ENCODE data around the gene MTPN.

The MTPN gene

DNA sequence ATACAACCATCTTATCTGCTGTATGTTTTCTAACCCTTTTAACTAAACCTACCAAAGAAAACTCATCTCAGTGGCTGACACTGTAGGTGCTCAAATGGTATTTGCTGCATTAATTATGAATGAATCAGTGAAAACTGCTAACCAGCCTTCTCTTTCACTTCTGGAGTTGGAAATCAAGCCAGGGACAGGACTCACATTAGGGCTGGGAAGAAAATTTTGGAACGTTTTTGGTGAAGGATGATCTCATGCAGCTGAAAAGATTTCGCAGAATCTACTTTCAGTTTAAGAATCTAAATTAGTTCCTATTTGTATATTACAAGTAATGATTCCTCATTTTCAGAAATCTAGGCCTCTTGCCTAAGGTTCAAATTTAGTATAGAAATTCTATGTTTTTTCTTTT, 12.9 kb downstream of the MTPN start:
- H3K36me3 ChIP-seq: no peaks in the 10 kb centered on the region
- no peaks in the 10 kb centered on the region for H3K27me3 ChIP-seq
- TF ChIP-seq, protein P1, sequence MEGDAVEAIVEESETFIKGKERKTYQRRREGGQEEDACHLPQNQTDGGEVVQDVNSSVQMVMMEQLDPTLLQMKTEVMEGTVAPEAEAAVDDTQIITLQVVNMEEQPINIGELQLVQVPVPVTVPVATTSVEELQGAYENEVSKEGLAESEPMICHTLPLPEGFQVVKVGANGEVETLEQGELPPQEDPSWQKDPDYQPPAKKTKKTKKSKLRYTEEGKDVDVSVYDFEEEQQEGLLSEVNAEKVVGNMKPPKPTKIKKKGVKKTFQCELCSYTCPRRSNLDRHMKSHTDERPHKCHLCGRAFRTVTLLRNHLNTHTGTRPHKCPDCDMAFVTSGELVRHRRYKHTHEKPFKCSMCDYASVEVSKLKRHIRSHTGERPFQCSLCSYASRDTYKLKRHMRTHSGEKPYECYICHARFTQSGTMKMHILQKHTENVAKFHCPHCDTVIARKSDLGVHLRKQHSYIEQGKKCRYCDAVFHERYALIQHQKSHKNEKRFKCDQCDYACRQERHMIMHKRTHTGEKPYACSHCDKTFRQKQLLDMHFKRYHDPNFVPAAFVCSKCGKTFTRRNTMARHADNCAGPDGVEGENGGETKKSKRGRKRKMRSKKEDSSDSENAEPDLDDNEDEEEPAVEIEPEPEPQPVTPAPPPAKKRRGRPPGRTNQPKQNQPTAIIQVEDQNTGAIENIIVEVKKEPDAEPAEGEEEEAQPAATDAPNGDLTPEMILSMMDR (IDR thresholded peaks at IDR 0.05): no peak
- no peak overlapping the region for H3K4me3 ChIP-seq
- no peak overlapping the region for H3K27ac ChIP-seq
- peaks cover 0 to 44% (median 5%) of the 10 kb centered on the region in 4 donors for H3K4me1 ChIP-seq
- H3K9me3 ChIP-seq: no peaks in the 10 kb centered on the region
- DNase-seq: no peak
- intact Hi-C loops (cut with DNase I; ENCODE audit: low total_unique reads): loop anchor here (10.0 kb wide), 1 partner anchor 1639 kb away; no protein-coding TSS in a partner anchor

DNA sequence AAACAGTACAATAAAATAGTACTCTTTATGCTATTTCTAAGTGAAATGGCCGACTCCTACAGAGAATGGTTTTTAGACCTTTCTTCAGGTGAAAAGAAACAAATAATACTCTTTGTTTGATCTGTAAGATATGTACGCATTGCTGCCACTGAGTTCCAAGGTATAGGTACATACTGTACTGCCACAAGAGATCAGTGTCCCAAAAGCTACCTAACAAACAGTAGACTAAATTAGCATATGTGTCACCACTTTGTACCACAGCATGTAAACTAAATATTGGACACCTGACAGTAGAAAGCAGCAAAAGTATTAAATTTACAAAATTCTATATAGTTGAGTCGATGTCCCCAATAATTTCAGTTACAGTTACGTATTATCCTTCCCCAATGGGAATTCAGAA, 14.4 kb downstream of the MTPN start:
- intact Hi-C loops (cut with DNase I; ENCODE audit: low total_unique reads): loop anchor here (10.0 kb wide), 1 partner anchor 1638 kb away; no protein-coding TSS in a partner anchor
- peaks cover 0 to 49% (median 5%) of the 10 kb centered on the region in 4 donors for H3K4me1 ChIP-seq
- TF ChIP-seq, protein P1 (IDR thresholded peaks at IDR 0.05): no peak
- H3K27me3 ChIP-seq: no peaks in the 10 kb centered on the region
- no peak for DNase-seq
- no peaks in the 10 kb centered on the region for H3K36me3 ChIP-seq
- no peak overlapping the region for H3K27ac ChIP-seq
- no peak overlapping the region for H3K4me3 ChIP-seq
- no peaks in the 10 kb centered on the region for H3K9me3 ChIP-seq

DNA sequence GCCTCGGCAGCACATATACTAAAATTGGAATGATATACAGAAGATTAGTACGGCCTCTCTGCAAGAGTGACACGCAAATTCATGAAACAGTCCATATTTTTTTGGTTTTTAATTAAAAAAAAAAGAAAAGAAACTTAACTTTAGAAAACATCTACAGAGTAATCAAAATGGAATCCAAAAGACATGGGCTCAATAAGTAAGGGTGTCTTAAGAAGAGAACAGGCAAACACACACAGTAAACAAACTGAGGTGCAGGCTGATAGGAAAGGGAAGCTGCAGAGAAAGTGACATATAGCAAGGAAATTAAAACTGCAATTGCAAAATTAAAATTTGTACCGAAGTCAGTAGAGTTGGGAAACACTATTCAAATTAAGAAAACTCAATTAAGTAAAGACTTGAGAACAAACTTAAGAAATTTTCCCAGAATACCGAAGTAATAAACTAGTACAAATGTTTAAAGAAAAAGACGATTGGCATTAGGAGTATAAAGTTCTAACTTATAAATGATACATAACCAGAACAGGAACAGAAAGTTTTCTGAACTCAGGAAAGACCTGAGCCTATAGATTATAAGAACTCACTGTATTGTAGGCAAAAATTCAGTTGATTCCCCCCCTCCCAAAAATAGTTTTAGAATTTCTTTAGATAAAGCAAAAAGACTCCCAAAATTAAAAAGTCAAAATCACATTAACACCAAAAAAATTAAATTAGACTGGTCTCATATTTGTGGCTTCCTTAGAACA, 16.3 kb downstream of the MTPN start:
- TF ChIP-seq, protein P1 (IDR thresholded peaks at IDR 0.05): no peak
- Histone ChIP-seq H3K27ac (no peak overlapping the region), H3K4me3 (no peak overlapping the region), H3K4me1 (peaks cover 0 to 45% (median 3%) of the 10 kb centered on the region in 4 donors), H3K27me3 (no peaks in the 10 kb centered on the region), H3K36me3 (no peaks in the 10 kb centered on the region), H3K9me3 (no peaks in the 10 kb centered on the region)
- no peak for DNase-seq
- intact Hi-C loops (cut with DNase I; ENCODE audit: low total_unique reads): loop anchor here (10.0 kb wide), 1 partner anchor 1636 kb away; no protein-coding TSS in a partner anchor

DNA sequence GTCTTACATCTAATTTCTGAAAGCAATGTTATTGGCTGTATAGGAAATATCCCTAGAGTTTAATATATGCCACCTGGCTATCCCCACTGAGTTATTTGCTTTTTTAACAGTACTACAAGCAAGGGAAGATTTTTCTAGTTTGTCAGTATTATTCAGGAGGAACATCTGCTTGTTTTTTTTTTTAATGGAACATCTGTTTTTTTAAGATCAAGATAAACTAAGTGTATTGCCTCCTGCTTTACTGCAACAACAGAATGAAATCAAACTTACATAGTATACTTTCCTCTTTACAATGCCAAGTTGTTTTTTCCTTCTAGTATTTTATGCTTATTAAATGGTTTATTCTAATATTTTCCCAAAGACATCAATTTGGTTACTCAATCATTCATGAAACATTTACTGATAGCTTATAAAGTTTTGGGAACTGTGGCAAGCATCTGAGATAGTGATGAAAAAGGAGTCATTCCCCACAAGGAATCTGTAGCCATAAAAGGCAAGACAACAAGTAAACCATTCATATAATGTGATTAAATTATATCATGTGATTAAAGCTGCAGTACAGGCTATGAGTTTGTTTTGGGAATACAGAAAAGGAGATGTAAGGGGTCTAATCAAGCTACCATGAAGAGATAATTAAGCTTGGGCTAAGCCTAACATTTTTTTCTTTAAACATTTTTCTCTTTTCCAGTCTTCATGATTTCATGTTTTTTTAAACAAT, 17.4 kb downstream of the MTPN start:
- intact Hi-C loops (cut with DNase I; ENCODE audit: low total_unique reads): loop anchor here (10.0 kb wide), 1 partner anchor 1635 kb away; no protein-coding TSS in a partner anchor
- TF ChIP-seq, protein P1 (IDR thresholded peaks at IDR 0.05): no peak
- Histone ChIP-seq H3K4me3 (no peak overlapping the region), H3K4me1 (peaks cover 0 to 37% (median 3%) of the 10 kb centered on the region in 4 donors), H3K27me3 (no peaks in the 10 kb centered on the region), H3K9me3 (no peaks in the 10 kb centered on the region), H3K36me3 (no peaks in the 10 kb centered on the region), H3K27ac (no peak overlapping the region)
- DNase-seq: no peak

DNA sequence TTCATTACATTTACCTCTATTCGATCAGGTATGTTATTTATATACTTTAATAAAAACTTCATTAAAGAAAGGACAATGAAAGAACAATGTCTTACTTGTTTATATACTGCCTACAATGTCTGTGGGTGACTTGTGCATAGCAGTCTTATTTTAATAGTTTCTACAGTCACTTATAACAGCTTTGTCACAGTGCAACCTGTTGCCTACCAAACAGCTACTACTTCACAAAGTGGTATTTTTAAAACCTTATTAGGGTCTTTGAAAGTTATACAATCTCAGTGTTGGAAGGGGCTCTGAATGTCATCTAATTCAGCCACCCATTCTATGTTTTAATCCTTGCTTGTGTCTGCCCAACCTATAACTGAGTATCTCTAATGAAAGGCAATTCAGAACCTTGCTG, 19.0 kb downstream of the MTPN start:
- Histone ChIP-seq H3K27ac (no peak overlapping the region), H3K4me1 (peaks cover 0 to 28% (median 3%) of the 10 kb centered on the region in 4 donors), H3K4me3 (no peak overlapping the region), H3K27me3 (no peaks in the 10 kb centered on the region), H3K9me3 (no peaks in the 10 kb centered on the region), H3K36me3 (no peaks in the 10 kb centered on the region)
- DNase-seq: no peak
- intact Hi-C loops (cut with DNase I; ENCODE audit: low total_unique reads): no loop called here
- TF ChIP-seq, protein P1 (IDR thresholded peaks at IDR 0.05): no peak
